HG03175 (cell line): ENCODE results near the gene HELZ2.
"Not testable (repeated sequence)": the region's sequence is repeated elsewhere in the genome, so short reads cannot be mapped to it uniquely, and the experiment has no call there.

Experiments
- ATAC-seq: cut with Tn5 transposase; IDR thresholded peaks from one replicate; pipeline ENCODE4 v1.9.1; 2021; ENCODE audit warnings: mild to moderate bottlenecking, moderate library complexity; ENCODE audit not compliant: unreplicated experiment

Gene HELZ2

GRCh38 chr20:63580796-63581461, 6.9 kb upstream of the HELZ2 start:
- ATAC-seq = no peak

DNA sequence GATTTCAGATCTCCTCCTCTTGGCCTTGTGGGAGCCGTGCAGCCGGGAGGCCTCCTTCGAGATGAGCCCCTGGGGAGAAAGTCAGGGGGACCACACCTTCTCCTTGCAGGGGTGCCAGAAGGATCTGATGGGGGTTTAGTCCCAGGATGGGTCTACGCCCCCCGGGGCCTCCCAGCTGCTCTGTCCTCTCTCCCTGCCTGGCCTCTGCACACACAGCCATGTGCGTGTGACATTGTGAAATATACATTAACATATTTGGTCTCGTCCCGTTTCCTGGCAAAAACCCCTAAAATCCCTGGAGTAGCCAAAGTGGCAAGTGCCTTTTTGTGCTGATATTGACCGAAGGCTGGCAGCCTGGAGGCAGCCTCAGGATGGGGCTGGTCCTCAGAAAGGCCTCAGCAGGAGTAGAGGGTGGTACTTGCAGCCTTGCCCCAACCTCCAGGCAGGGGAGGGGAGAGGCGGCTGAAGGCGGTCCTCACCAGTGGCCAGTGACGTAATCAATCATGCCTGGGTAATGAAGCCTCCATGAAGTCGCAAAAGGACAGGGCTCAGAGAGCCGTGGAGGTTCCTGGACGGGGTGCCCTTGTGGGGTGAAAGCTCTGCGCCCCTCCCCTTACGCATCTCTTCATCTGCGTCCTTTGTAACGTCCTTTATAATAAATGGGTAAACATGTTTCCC, 5.1 kb upstream of the HELZ2 start:
- ATAC-seq = no peak

DNA sequence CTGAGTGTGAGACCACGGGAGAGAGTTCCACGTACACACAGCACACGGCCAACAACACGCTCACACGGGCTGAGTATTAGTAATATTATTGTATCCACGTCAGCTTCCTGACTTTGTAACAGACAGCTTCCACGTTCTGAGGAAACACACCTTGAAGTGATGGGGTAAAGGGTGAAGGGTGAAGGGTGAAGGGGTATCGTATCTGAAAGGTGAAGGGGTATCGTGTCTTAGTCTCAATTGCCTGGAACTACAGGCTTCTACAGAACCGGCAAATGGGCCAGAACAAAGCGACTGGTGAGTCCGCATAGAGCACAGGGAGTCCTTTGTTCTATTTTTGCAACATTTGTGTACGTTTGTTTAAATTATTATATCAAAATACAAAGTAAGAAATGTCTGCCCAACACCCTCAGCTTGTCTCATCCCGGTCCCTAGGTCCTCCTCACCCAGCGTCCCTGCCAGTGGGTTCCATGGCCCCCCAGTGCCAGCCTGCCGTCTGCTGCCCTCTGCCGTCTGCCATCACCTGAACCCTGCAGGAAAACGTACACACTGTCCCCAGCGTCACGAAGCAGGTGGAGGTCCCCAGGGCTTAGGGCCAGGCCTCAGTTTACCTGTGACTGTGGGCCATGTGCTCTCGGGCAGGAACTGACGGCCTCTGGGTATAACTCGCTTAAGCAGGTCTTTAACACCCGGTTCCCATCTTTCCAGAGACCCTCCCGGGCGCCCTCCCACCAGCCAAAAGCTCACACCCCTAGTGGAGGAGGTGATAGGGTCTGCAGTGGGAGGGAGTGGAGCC, 4.4 kb upstream of the HELZ2 start:
- ATAC-seq = no peak

GRCh38 chr20:63577317-63577894, 3.4 kb upstream of the HELZ2 start:
- ATAC-seq = no peak

DNA sequence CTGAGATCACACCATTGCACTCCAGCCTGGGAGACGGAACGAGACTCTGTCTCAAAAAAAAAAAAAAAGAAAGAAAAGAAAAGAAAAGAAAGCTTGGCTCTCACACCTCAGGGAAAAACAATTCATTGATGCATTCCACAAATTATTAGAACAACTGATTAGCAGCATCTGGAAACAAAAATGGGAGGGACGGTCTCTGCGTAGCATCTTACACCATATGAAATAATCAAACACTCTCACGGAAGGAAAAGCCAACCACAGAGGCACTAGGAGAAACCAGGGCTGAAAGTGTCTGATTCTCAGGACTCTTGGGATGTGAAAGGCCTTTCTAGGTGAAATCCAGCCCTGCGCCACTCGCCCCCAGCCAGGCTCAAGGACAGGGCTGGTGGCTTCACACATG, 2.3 kb upstream of the HELZ2 start:
- no peak for ATAC-seq

GRCh38 chr20:63574829-63575743, 1.0 kb upstream of the HELZ2 start:
- no peak for ATAC-seq

GRCh38 chr20:63573647-63574131, 350 bp downstream of the HELZ2 start:
- ATAC-seq = no peak

DNA sequence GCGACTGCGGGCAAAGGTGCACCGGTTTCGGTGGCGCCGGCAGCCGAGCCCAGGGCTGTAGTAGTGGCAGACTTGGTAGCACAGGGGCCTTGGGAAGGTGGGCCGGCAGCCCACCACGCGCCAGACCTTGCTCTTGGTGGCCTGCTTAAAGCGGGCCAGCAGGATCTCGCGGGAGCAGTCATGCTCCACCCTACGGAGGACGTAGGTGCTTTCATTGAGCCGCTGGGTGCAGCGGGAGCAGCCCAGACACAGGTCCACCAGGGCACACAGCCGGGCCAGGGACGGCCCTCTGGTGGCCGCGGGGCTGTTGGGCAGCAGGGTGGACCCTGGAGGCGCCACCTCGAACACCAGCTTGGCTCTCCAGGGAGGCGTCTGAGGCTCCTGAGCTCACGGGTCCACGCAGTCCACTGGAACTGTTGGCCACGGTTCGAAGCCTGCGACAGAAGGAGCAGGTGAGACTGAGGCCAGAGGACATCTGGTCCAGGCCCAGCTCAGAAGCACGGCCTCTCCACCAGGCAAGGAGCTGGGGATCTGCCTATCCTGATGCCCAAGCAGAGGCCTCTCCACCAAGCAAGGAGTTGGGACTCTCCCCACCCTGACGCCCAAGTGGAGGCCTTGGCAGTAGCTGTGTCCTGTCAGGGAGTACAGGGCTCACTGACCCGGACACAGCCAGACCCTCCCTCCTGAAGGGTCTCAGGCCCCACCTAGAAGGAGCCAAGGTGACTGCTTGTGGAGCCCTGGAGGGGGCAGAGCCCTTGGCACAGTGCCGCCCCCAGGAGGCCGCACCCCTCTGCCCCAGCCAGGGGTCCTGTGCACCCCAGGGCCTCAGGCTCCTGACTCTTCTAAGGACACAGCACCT, 1.0 kb downstream of the HELZ2 start:
- ATAC-seq = no peak

- ATAC-seq = no peak
Measured at GRCh38 chr20:63572071-63572787, 1.8 kb downstream of the HELZ2 start.

DNA sequence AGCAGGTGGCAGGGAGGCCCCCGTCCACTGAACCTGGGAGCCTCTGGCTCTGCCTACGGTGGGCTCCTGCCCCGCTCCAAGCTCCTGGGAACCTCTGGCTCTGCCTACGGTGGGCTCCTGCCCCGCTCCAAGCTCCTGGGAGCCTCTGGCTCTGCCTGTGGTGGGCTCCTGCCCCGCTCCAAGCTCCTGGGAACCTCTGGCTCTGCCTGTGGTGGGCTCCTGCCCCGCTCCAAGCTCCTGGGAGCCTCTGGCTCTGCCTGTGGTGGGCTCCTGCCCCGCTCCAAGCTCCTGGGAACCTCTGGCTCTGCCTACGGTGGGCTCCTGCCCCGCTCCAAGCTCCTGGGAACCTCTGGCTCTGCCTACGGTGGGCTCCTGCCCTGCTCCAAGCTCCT, 3.0 kb downstream of the HELZ2 start:
- ATAC-seq = not testable (repeated sequence)

GRCh38 chr20:63570281-63571086, 3.6 kb downstream of the HELZ2 start:
- no peak for ATAC-seq

DNA sequence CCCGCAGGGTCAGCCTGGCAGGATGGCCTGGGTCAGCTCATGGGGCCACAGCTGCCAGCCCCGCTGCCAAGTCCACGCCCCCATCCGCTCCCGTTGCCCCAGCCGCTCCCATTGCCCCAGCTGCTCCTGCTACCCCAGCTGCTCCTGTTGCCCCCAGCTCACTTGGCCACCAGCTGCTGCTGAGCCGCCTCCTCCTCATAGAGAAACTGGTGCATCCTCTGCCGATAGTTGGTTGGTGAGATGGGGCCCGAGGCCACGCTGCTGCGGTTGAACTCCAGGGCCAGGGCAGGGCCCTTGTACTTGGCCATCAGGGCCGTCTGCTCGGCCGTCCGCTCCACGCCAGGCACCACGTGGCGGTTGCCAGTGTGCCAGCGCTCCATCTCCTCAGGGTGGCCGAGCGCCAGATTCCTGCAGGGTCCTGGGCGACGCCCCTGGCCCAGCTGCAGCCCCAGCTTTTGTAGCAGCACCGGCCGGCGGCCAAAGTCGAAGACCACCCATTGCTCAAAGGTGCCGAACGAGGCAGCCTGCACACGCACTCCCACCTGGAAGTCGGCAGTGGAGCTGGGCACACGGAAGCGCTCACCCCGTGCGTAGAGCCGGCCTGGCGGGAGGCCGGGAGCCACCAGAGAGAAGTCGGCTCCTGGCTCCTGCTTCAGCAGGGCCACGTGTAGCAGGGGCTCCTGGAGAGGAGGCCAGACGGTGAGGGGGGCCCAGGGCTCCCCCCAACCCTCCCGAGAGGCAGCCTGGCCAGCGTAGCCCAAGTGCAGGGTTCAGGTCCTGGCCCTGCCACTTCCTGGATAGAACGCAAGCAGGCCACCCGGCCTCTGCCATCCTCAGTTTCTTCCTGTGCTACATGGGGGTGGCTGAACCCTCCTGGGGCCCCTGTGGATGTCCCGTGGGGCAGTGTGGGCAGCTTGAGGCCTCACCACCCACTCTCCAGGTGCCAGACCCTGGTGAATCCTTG, 4.8 kb downstream of the HELZ2 start:
- ATAC-seq = no peak

DNA sequence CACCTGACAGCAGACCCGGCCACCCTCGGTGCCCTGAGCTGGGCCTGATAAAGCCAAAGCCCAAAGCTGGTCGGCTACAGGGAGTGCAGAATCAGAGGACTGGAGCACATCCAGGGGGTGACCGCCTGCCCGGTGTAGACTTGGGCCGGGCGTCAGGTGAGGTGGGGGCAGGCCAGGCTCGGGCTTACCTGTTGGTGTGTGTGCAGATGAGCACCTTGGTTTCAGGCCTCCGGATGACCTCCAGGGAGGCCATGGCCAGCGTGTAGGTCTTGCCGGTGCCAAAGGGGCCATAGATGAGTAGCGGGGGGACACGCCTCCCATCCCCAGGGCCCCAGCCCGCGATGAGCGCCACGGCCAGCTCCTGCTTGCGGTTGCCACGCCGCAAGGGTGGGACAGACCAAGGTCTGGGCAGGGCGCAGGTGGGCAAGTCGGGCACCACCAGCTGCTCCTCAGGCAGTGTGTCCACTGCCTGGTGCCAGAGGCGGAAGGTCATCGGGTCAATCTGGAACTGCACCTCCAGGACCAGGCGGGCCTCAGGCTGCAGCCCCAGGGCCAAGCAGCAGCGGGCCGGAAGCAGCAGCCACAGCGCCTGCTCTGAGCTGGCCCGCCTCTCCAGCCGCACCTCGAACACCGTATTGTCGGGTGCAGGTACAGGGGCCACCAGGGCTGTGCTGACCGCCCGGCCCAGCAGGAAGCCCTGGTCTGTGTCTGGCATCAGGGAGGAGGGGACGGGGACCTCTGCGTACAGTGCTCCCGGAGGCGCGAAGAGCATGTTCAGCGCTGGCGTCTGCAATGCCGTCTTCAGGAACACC, 5.7 kb downstream of the HELZ2 start:
- ATAC-seq = peak; percentile 36

DNA sequence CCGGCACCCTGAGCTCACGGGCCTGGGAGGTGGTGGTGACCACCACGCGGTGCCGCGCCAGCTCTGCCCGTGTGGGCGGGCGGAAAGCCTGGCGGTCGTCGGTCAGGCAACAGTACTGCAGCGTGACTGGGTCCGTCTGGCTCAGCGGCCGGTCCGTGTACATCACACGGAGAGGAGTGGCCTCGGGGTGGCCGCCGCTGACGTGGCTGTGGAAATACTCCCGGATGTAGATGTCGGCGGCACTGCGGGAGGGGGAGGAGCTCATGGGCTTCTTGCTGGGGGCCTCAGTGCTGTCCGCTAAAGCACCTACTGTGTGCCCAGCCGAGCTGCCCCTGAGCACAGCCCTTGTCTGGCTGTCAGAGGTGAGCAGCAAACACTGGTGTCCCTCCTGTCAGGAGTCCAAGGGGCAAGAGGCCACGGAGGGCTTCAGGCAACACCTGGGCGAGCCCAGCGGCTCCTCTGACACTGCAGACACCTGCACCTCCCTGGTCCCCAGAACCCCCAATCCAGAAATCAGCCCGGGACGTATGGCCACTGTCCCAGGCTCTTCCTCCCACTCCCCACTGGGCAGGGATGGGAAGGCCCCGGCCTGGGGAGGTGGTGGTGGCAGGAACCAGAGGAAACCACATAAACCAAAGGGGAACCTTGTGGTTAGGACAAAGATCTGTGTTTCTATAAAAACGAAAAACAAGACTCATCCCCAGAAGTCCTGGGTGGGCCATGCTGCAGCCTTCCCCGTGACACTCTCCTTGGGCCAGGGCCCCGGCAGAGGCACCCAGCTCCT, 6.5 kb downstream of the HELZ2 start:
- ATAC-seq = peak; percentile 45

DNA sequence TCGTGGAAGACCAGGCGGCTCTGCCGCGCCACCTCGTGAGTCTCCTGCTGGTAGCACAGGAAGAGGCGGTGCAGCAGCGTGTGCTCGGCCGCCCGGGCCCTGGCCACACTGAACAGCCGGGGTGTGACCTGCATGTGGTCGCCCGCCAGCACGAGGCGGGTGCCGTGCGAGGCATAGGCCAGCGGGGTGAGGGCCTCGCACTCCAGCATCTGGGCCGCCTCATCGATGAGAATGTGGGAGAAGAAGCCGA, 7.0 kb downstream of the HELZ2 start:
- ATAC-seq = peak; percentile 4
